GM10266 (cell line): ENCODE data around the gene LRSAM1.
A peak's percentile ranks its signal among the peaks of the same experiment; 100 is the strongest.

Experiments used
- DNase-seq: peaks from one replicate; pipeline ENCODE4 v3.0.0; 2012; ENCODE audit errors: extremely low spot score
- TF ChIP-seq, protein P1 (sequence below): IDR thresholded peaks from 2 replicates; pipeline ENCODE4 v1.5.1; 2012; ENCODE audit warnings: mild to moderate bottlenecking, low read depth; ENCODE audit not compliant: control insufficient read depth, insufficient read depth; ENCODE audit errors: missing control alignments

The LRSAM1 gene

DNA sequence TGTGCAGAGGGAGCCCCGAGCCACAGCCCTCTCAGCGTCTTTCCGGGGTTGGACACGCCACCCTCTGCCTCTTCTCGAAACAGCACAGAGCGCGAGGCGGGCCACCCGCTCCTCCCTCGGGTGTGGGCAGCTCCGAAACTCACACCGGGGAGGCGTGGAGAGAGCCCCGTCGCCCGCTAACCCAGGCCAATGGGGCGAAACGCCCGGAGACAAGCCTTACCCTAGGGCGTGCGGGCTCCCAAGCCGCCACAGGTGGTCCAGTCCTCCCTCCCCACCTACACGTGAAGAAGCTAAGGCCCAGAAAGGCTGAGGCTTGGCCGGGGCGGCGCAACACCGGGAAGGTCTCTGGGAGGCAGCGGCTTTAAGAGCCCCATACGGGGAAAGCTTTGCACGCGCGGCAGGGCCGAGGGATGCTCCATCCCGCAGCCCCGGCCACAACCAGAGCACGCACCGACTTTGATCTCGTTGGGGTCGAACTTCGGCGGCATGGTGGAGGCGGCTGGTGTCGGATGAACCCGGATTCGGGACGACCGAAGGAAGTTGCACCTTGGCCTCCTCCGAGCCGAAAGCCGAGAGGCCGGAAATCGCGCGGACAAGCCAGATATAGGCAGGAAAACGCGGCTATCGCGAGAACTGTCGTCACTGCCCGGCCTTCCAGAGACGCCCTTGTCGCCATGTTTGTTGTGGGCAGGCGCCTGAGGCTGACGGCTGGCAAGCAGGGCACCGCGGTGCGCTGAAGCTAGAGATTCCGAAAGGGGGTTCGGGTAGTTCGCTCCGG lies at the start of gene LRSAM1, which contains the start of gene RPL12:
Gene LRSAM1, plus strand, starts transcription at position 681 of the 778 bp plus-strand sequence. CDS start 3,018 bp downstream, outside the sequence.
Gene RPL12, minus strand, starts transcription at position 577 of the 778 bp plus-strand sequence. Its CDS starts 89 bp downstream, at position 488.
- TF ChIP-seq, protein P1, sequence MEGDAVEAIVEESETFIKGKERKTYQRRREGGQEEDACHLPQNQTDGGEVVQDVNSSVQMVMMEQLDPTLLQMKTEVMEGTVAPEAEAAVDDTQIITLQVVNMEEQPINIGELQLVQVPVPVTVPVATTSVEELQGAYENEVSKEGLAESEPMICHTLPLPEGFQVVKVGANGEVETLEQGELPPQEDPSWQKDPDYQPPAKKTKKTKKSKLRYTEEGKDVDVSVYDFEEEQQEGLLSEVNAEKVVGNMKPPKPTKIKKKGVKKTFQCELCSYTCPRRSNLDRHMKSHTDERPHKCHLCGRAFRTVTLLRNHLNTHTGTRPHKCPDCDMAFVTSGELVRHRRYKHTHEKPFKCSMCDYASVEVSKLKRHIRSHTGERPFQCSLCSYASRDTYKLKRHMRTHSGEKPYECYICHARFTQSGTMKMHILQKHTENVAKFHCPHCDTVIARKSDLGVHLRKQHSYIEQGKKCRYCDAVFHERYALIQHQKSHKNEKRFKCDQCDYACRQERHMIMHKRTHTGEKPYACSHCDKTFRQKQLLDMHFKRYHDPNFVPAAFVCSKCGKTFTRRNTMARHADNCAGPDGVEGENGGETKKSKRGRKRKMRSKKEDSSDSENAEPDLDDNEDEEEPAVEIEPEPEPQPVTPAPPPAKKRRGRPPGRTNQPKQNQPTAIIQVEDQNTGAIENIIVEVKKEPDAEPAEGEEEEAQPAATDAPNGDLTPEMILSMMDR, result peak; percentile 12
- DNase-seq, result peak; percentile 94

GRCh38 chr9:127402401-127403090 lies 48.8 kb upstream of the LRSAM1 start:
- TF ChIP-seq, protein P1, result no peak
- no peak for DNase-seq

GRCh38 chr9:127403507-127404192 lies 47.7 kb upstream of the LRSAM1 start:
- TF ChIP-seq, protein P1, result no peak
- no peak for DNase-seq

DNA sequence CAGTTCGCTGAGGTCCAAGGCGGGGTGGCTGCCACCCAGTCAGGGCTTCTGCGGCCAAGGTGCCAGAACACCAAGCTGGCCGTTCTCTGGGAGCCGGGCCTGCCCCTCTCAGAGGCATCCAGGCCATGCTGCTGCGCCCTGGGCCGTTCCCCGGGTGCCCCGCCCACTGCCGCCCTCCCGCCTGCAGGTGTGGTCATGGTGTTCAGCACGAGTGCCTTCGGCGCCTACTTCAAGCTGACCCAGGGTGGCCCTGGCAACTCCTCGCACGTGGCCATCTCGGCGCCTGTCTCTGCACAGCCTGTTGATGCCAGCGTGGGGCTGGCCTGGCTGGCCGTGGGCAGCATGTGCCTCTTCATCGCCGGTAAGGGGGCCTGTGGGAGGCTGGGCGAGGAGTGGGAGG lies 46.7 kb upstream of the LRSAM1 start:
- no peak for DNase-seq
- TF ChIP-seq, protein P1, result no peak

- no peak for DNase-seq
- TF ChIP-seq, protein P1, result no peak
These were observed 45.8 kb upstream of the LRSAM1 start for GRCh38 chr9:127405344-127406125.

DNA sequence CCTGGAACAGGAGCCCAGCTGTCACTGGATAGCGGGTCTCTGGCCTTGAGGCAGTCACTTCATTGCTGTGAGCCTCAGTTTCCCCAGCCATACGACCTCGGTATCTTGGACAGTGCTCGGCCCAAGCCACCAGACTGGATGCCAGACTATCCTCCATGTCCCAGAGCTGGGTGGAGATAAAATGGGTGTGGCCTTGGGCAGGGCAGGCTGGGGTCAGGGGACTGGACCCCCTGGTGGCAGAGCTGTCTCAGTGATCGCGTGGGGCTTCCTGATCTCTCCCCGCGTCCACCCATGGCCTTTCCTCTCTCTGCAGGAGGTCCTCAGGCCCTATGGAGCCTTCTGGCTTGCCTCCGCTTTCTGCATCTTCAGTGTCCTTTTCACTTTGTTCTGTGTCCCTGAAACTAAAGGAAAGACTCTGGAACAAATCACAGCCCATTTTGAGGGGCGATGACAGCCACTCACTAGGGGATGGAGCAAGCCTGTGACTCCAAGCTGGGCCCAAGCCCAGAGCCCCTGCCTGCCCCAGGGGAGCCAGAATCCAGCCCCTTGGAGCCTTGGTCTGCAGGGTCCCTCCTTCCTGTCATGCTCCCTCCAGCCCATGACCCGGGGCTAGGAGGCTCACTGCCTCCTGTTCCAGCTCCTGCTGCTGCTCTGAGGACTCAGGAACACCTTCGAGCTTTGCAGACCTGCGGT lies 44.4 kb upstream of the LRSAM1 start:
- TF ChIP-seq, protein P1, result no peak
- no peak for DNase-seq
